HG02763 (cell line): ENCODE data around the gene HS6ST3.
"Not testable (repeated sequence)": the region's sequence is repeated elsewhere in the genome, so short reads cannot be mapped to it uniquely, and the experiment has no call there.

ENCODE experiments used
- ATAC-seq: cut with Tn5 transposase; IDR thresholded peaks from one replicate; pipeline ENCODE4 v1.9.1; 2021; ENCODE audit warnings: mild to moderate bottlenecking, moderate library complexity; ENCODE audit not compliant: unreplicated experiment

The HS6ST3 gene

GRCh38 chr13:96422002-96422401 lies 332.1 kb downstream of the HS6ST3 start:
- no peak for ATAC-seq

DNA sequence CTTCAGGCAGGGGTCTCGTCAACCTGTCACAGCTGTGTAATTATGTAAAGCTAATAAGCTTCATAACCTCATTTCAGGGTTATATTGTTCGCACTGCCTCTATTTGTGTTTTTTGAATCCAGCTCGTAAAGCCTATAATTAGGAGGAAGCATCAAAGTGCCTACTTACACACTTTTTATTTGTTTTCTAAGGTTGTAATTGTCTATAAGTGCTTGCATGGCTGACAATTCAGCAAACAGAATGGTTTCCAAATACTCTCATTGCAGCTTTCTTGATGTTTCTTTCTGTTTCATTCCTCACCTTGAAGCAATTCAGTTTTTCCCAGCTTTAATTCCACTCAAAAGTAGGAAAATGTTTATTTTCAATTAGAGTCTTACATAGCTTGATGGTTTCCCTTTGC lies 336.3 kb downstream of the HS6ST3 start:
- no peak for ATAC-seq

GRCh38 chr13:96428911-96429310 lies 339.0 kb downstream of the HS6ST3 start:
- ATAC-seq = no peak

GRCh38 chr13:96431044-96431581 lies 341.2 kb downstream of the HS6ST3 start:
- no peak for ATAC-seq

- no peak for ATAC-seq
These were observed 354.8 kb downstream of the HS6ST3 start for GRCh38 chr13:96444676-96445075.

DNA sequence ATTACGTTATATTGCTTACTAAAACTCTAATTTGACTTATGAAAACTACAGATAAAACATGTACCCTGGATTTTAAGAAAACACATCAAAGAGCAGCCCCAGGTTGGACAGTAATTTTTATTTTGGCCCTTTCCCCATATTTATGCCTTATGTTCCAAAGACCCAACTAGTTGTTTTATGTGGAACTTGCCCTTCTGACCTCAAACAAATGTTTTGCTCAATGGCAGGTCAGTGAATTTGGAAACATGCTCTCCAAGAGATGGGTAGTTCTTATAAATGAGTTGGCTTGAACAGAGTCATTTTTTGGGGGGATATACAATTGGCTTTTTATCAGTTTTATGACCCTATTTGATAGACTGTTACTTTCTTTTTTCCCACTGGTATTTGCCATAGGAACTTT lies 360.0 kb downstream of the HS6ST3 start:
- ATAC-seq = no peak

GRCh38 chr13:96450326-96451020 lies 360.6 kb downstream of the HS6ST3 start:
- ATAC-seq = no peak

DNA sequence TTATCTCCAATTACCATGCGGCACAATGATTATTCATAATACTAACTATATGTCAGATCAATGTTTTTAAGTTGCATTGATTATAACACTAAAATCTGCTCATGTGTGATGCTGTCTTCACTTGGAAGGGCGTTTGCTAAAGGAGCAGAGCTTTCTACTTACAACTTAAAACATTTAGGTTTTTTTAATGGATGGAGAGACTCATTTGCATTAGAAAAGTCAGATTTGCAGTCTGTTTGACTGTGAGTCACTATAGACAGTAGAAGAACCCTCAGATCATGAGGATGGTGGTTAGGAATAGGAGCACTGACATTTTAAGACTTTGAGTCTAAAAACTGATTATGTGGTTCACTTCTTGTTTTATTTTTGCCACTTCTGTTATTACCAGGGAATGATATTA lies 364.6 kb downstream of the HS6ST3 start:
- no peak for ATAC-seq

GRCh38 chr13:96460609-96461008 lies 370.7 kb downstream of the HS6ST3 start:
- ATAC-seq = no peak

DNA sequence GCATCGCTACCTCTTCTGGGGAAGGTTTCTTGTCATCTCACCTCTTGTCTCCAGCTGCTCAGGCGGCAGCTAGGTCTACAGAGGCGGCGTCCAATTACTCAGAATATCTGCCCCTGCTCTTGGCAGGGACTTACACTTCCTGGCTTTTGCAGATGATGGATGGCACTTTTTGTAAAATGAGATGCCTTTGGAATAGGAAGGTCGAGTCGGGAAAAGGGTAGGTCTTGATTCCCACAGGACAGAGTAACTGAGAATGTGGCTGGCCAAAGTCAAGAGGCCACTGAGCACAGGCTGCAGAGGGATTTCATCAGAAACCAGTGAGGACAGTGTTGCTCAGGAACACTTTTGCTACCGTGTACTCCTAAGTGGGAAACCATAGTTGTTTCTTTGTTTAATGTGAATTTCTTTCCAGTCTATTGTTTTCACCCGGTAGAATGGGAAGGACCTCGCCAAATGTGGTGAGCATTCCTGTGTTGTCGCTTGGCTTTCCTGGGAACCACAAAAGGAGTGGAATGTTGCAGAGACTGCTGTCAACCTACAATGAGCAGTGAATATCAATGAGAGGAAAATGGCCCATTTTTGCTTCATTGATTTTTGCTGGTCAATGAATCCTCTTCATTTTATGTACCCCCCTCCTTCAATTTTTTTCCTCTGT lies 383.7 kb downstream of the HS6ST3 start:
- no peak for ATAC-seq

DNA sequence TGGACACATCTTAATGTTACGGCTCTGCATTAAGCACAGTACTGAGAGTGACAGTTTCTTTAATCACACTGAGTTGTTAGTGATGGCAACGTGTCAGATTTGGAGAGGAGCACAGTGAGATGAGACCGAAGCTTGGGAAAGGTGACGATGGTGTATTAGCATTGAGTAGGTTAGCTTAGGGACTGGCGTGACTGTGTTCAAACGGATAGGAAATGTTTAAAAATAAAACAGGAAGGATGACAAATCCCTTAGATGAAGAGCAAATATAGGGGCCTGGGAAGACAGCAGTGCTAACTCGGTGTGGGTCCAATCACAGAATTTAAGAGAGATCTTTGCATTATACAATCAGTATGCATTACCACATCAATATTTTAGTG lies 384.3 kb downstream of the HS6ST3 start:
- no peak for ATAC-seq

DNA sequence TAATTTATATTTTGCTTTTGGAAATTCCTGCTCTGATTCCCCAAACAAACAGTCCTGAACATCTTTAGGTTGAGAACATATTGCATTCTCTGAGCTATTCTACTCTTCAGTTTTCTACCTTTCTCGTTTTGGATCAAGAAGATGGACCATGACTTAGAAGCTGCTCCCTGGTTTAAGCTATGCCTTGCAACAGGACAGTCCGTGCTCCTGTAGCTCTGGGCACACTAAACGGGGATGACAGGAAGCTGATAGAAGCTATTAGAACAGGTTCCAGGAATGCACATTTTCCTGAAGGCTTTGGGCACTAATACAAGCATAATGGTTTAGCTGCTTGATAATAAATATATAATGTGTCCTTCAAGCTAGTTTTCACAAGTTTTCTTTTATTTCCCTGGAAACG lies 385.2 kb downstream of the HS6ST3 start:
- ATAC-seq = no peak

GRCh38 chr13:96481482-96481881 lies 391.6 kb downstream of the HS6ST3 start:
- ATAC-seq = no peak

- ATAC-seq = no peak
These were observed 400.6 kb downstream of the HS6ST3 start for GRCh38 chr13:96490496-96490989.

DNA sequence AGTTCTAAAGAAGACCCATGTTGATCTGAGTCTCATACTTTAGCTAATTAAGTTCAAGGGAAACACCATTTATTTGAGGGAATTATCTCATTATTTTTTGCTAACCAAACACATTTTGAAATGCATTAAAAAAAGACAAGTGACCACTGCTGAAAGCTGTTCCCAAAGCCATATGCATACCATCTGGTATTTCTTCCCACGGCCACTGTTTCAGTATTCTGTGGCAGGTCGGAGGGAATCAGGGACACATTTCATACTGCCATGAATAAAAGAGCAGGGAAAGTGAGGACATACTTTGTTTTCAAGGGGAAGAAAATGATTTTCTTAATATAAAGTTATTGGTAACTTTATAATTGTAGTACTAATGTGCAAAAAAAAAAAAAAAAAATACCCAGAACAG lies 401.2 kb downstream of the HS6ST3 start:
- no peak for ATAC-seq

DNA sequence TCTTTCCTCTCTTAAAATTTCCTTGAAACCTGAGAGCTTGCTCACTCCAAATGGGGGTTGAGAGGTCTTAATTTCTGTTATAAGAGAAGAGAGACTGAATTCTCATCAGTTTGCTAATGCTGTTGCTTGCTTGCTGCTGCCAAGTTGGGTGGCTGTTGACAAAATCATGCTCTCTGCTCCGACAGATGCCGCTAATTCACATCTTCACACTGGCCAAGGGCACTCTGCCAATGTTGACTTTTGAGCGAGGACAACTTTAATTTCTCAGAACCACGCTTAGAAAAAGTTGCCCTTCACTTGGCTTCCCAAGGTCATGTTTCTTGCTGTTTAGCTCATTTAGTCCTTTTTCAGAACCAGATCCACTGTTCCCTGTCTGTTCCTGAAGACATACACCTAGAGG lies 402.9 kb downstream of the HS6ST3 start:
- ATAC-seq = no peak

GRCh38 chr13:96499656-96500055 lies 409.7 kb downstream of the HS6ST3 start:
- ATAC-seq = no peak

DNA sequence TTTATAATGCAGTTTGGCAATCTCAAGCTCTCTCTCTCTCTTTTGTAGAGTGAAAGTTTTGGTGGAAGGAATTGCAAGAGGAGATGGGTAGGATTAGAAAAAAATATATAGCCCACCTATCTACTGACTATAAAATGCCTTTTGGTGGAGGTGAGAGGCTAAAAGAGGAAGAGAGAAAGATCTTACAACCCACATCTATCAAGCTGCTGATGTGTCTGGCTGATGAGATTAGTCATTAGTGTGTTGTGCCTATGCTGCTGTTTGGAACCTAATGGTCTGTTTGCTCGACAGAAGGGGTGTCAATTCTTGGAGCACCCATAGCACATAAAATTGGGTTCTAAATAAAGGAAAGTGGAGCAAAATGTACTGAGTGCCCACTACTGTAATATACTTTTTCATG lies 411.0 kb downstream of the HS6ST3 start:
- ATAC-seq = no peak

DNA sequence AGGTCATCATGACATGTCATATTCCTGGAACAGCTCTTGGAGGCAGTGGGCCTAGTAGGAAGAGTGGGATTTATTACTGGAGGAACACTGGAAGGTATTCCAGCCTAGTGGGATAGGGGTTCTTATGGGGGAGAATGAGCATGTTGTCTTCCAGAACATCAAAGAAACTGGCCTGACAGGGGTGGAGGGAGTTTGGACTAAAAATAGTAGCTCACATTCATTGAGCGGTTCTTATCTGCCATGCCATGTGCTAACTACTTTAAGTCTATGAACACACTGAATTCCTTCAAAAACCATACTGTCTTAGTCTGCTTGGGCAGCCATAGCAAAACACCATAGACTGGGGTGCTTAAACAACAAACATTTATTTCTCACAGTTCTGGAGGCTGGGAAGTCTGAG lies 413.6 kb downstream of the HS6ST3 start:
- ATAC-seq = no peak

- ATAC-seq = no peak
These were observed 421.7 kb downstream of the HS6ST3 start for GRCh38 chr13:96511587-96511986.

DNA sequence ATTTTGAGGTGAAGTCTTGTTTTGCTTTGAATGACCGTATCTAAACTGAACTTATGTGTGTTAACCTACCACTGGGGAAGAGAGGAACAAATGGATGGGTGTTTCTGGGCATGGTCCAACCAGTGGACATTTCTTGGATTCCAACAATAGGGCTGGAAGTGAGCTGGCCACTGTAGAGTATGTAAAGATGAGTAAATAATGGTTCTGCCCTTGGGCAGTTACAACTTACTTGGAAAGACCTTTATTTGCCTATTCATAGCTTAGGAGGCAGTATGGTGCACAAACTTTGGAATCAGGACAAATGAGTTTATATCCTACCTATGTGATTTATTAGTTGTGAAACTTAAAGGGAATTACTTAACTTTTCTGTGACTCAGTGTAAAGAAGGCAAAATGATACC lies 429.5 kb downstream of the HS6ST3 start:
- no peak for ATAC-seq

DNA sequence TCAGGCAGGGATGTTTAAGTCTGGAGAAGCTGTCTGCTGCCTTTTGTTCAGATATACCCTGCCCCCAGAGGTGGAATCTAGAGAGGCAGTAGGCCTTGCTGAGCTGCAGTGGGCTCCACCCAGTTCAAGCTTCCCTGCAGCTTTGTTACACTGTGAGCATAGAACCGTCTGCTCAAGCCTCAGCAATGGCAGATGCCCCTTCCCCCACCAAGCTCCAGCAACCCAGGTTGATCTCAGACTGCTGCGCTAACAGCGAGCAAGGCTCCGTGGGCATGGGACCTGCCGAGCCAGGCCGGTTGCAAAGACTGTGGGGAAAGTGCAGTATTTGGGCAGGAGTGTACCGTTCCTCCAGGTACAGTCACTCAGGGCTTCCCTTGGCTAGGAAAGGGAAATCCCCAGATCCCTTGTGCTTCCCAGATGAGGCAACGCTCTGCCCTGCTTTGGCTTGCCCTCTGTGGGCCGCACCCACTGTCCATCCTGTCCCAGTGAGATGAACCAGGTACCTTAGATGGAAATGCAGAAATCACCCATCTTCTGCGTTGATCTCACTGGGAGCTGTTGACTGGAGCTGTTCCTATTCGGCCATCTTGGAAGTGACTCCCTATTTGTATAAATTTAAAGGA lies 434.6 kb downstream of the HS6ST3 start:
- ATAC-seq = not testable (repeated sequence)
